HG02798 (cell line): ENCODE results near the gene CCL17.
"Not testable (repeated sequence)": the region's sequence is repeated elsewhere in the genome, so short reads cannot be mapped to it uniquely, and the experiment has no call there.

Experiments used
- ATAC-seq: cut with Tn5 transposase; IDR thresholded peaks from one replicate; pipeline ENCODE4 v1.9.1; 2021; ENCODE audit warnings: mild to moderate bottlenecking; ENCODE audit not compliant: unreplicated experiment, poor library complexity

CCL17 gene

DNA sequence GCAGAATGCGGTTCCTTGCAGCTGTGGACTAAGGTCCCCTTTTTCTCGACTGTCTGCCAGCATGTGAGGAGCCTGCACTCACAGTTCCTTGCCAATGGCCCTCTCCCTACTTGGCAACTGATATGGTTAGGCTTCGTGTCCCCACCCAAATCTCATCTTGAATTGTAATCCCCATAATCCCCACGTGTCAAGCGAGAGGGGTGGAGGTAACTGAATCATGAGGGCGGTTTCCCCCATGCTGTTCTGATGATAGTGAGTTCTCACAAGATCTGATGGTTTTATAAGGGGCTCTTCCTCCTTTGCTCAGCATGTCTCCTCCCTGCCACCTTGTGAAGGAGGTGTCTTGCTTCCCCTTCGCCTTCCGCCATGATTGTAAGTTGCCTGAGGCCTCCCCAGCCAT, 22.7 kb downstream of the CCL17 start:
- no peak for ATAC-seq

DNA sequence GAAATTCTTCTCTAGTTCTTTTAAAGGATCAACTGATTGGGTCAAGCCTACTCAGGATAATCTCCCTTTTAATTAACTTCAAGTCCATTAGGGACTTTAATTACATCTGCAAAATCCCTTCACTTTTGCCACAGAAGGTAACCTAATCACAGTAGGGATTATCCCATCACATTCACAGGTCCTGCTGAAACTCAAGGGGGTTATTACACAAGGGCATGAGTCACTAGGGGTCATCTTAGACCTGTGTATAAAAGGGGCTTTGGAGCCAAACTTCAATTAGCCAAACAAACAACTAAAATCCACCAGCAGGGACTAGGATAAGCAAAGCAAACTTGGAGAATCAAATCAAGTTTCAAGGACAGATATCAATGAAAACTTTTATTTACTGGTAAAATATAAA, 23.3 kb downstream of the CCL17 start:
- no peak for ATAC-seq

DNA sequence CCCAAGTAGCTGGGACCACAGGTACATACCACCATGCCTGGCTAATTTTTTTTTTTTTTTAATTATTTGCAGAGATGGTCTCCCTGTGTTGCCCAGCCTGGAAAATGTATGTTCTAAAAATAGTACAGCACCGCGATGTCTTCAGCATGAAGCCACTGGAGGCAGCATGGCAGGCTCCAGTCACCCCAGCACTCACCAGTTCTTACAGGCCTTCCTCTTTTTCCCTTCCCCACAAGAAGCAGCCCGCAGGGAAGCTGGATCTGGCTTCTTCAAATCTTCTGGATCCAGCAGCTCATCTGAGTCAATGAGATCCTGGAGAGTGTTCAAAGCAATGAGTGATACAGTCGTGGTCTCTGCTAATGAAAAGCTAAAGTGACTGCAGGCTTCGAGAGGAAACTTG, 26.4 kb downstream of the CCL17 start:
- no peak for ATAC-seq

DNA sequence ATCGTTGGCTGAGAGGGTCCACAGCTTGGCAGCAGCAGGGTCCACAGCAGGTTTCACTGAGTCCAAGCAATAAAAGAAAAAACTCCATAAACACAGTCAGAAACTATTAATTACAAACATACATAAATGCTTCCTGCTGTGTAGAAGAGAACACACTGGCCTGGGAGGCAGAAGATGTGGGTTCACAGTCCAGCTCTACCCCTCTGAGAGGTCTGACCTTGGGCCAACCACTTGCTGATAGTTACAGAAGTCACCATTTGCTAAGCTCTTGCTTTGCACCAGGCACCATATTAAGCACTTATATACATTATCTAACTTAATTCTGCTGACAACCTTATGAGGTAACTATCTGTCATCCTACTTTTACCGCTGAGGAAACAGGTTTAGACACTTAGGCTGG, 27.9 kb downstream of the CCL17 start:
- no peak for ATAC-seq

DNA sequence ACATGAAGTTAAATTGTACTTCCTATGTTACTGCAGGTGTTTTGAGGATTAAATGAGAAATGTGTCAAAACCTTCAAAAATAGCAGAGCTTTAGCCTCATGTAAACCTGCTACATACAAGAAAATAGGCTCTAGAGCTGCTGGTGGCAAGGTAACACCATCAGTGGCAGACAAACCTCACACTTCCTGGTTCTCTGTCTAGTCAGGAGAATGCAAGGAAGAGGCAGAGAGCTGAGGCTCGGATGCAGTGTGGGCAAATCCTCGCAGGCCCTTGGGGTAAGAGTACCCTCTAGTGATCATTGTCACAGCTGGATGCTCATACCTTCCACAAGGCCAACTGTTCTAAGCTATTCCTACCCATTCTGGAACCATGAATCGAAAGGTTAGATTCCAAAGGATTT, 28.4 kb downstream of the CCL17 start:
- no peak for ATAC-seq

DNA sequence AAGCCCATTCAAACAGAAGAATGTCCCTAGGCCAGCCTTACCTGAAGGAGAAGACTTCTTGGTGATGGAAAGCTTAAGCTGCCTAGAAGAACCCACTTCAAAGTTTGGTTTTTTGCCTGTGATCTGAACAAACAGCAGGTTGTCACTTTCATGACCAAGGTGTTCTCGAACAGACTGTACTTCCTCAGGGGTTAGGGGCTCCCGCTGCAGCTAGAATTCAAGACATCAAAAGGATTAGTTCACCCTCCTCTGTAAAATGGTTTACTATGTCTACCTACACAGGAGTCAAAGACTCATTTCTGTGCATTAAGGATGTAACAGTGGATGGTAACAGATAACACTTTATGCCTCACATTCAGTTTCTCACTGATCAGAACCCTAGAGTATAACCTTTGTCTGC, 29.4 kb downstream of the CCL17 start:
- no peak for ATAC-seq

DNA sequence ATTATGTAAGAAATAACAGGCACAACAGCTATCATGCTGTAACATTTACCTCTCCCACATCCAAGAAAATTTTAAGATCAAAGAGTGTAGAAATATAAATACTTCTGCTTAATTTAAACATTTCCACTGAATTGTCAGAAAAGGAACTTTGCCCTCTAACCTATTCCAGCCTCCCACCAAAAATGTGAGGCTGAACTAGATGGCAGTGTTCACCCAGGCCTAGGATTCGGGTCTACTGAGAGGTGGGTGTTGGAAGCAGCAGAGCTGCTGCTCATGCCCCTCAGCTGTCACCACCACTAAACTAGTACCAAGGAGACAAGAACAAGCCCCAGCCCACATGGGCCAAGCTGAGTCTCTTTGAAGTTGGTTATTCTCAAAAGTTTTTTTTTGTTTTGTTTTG, 31.3 kb downstream of the CCL17 start:
- no peak for ATAC-seq

DNA sequence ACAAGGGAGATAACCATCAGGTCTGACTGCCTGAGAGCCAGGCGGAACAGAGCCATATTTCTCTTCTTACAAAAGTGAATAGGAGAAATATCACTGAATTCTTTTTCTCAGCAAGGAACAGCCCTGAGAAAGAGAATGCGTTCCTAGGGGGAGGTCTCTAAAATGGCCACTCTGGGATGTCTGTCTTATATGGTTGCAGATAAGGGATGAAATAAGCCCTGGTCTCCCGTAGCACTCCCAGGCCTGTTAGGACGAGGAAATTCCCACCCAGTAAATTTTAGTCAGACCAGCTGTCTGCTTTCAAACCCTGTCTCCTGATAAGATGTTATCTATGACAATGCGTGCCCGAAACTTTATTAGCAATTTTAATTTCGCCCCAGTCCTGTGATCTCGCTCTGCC, 35.4 kb downstream of the CCL17 start:
- not testable (repeated sequence) for ATAC-seq

DNA sequence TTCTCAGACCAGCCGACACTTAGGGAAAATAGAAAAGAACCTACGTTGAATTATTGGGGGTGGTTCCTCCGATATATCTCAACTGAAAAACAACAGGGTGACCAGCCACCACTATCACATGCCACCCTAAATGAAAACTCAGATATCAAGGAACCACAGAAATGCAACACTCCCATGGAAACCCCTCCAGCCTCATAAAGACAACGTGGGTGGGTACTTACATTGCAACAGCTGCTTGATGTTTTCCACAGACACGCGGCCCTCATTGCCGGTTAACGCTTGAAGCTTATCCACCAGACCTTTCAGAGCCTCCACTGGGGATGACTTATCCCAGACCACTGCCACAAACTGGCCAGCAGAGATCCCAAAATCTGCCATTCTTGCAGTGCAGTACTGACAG, 36.0 kb downstream of the CCL17 start:
- not testable (repeated sequence) for ATAC-seq

DNA sequence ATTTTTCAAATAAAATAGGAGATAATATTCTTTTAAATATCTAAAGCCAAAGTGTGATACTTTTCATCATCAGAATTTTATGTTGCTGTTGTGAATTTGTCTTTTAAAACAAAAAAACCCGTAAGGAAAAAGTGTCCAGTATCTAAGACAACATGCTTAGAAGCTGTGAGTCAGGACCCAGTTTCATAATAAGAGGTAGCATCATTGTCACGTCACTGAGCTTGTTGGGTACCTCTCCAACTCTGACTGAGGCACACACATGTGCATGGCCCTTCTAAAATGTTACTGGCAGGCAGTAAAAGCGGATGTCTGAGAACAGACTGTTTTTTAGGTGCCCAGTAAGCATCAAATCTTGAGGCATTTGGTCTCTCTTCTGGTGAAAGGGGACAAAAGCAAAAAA, 40.1 kb downstream of the CCL17 start:
- no peak for ATAC-seq

DNA sequence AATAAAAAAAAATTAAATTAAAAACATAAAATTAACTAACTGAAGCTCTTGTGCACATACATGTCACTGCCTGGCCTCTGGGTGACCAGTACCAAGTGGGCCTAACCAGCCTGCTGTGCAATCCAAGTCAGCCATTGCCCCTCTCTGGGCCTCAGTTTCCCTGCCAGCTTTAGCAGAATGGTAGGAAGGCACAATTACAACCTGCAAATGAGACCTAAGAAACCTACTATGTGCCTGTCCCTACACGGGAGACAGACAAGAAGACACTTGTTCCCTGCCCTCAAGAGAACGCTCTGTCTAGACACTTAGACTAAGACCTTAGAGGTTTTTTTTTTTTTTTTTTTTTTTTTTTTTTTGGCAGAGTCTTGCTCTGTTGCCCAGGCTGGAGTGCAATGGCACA, 40.9 kb downstream of the CCL17 start:
- no peak for ATAC-seq

DNA sequence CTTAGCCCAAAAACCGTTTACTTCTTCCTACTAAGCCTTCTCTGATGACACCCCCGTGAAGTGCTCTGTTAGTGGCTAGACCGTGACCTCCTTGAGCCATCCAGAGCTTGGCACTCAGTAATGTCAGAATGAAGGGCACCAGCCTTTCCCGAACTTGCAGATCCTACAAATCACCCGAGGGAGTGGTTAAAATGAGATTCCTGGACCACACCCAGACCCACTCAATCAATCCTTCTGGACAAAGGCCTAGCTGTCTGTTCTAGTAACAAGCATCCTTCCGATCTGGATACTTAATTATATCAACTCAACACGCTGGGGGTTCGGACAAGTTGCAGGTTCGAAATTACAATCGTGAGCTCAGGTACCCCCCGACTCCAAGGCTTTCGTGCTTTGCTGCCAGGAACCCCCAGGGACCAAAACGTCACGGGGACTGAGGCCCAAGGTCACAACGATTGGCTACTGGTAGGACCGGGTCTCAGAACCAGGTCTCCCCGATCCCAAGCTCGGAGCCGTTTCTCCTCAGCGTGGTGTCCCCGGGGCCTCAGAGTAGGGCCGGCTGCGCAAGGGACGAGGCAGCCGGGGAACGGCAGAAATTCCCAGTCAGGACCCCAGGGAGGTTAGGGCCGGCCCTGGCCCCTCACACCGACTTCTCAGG, 42.1 kb downstream of the CCL17 start:
- ATAC-seq = peak; percentile 35

DNA sequence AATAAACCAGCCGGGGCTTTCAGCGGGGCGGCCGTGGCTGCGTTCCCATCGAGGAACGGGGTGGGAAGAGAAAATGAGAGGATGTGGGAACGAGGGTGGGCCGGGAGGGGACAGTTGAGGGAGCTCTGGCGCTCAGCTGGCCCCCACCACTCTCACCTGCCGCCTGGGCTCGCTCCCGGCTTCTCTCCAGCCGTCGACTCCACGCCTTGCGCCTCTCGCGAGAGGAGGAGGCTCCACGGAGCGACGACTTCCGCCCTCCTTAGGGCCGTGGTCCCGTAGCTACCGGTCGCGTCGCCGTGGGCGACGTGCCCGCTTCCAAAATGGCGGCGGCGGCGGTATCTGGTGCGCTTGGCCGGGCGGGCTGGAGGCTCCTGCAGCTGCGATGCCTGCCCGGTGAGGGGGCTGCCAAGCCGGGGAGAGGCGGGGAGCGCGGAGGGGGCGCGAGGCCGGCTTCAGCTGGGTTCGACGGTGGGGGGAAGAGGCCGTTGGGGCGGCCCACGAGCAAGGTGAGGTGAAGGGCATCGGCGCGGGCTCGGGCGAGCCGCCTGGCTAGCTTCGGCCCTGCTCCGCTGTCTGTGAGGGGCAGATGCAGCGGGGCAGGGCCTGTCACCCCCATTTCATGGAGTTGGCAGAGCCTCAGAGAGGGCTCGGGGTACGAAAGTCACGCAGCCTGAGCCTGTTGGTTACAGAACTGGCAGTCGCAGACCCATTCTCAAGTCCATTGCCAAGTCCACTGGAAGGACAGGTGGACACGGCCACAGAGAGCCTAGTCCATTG, 42.8 kb downstream of the CCL17 start, which contains the start of the genes CIAPIN1 and COQ9:
TSS of gene CIAPIN1 (minus strand) at position 200 of the 777 bp plus-strand sequence. CDS start 6,457 bp downstream, outside the sequence.
TSS of gene COQ9 (plus strand) at position 294 of the 777 bp plus-strand sequence. CDS start at position 321, 27 bp downstream.
- peak; percentile 99 for ATAC-seq

DNA sequence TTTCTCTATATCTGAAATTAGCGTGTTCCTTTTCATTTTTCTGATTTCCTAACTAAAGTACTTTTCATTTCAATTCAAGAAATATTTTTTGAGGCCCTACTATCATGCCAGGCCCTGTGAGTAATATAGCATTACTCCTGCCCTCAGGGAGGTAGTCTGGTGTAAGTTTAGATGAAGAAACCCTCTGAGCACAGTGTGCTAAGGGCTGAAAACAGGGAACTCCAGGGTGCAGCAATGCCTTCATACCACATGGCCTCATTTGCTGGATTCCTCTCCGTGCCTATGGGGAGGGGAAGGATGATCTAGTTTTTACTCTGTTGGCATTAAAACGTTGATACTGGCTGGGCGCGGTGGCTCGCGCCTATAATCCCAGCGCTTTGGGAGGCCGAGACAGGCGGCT, 47.5 kb downstream of the CCL17 start:
- ATAC-seq = no peak

DNA sequence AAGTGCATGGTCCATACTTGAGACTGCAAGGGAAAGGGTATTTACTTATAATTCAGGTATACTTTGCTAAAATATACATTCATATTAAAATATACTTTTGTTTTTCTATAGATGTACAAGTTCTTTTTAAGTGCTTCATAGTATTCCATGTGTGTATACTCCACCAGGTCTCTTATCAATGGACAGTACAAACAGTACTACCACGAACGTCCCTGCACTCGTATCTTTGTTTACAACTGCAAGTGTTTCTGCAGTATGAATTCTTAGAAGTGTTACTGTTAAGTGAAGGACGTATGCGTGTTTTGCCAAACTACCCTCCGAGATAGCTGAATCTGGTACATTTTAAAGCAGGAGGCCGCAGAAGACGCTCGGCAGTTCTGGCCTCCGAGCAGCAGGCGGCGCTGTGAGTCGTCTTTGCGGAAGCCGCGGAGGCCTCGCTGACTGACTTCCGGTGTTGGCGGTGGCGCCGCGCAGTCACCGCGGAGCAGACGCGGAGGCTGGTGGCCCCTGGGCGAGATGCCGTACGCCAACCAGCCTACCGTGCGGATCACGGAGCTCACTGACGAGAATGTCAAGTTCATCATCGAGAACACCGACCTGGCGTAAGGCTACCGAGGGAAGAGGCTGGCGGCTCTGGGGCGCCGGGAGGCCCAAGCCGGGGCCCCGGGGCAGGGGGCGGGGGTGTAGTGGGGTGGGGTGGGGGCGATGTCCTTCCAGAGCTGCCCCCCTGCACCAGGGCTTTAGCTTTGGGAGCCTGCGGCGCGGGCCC, 57.8 kb downstream of the CCL17 start, which contains the start of gene POLR2C:
TSS of gene POLR2C (plus strand) at position 471 of the 769 bp plus-strand sequence. CDS start at position 517, 46 bp downstream.
- peak; percentile 97 for ATAC-seq

DNA sequence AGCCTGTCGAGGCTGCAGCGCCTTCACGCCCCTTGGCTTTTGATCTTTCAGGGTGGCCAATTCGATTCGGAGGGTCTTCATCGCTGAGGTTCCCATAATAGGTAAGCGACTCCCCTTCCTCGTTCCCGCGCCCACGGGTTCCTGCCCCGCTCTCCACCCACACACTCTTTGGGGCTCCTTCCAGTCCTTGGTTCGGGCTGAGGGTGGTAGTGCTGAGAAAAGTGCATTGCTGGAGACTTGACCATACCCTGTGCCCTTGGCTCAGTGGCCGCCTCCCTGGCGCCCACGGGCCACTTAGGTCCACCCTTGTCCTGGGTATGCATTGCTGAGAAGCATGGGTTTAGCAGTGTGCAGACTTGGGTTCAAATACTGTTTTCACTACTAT, 58.4 kb downstream of the CCL17 start:
- ATAC-seq = no peak

DNA sequence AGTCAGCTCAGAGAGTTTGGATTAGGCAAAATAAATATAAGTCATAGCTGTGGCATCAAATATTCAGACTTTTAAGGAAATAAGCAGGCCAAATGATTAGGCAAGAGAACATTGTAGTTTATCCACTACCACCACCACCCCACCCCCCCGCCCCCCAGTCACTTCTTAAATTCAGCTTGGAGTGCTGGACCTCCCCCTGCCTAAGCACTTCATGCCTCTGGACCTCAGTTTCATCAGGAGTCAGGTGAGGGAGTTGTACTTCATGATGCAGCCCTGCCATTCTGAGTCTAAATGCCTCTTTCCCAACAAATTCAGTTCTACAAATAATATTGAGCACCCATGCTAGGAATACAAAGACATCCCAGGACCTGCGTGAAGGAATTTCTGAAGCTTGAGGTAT, 60.0 kb downstream of the CCL17 start:
- no peak for ATAC-seq
